HEK293T (cell line): Measurements from ENCODE around the gene FPR3.

Source experiments
- ELF4 ChIP-seq: fragments of 450-650 bp; IDR thresholded peaks from 2 replicates; pipeline ENCODE4 v1.6.1; 2017; ENCODE audit warnings: antibody characterized with exemption
- FOXA1 ChIP-seq: fragments of 450-650 bp; IDR thresholded peaks from 2 replicates; pipeline ENCODE4 v1.6.1; 2016; ENCODE audit warnings: mild to moderate bottlenecking

DNA sequence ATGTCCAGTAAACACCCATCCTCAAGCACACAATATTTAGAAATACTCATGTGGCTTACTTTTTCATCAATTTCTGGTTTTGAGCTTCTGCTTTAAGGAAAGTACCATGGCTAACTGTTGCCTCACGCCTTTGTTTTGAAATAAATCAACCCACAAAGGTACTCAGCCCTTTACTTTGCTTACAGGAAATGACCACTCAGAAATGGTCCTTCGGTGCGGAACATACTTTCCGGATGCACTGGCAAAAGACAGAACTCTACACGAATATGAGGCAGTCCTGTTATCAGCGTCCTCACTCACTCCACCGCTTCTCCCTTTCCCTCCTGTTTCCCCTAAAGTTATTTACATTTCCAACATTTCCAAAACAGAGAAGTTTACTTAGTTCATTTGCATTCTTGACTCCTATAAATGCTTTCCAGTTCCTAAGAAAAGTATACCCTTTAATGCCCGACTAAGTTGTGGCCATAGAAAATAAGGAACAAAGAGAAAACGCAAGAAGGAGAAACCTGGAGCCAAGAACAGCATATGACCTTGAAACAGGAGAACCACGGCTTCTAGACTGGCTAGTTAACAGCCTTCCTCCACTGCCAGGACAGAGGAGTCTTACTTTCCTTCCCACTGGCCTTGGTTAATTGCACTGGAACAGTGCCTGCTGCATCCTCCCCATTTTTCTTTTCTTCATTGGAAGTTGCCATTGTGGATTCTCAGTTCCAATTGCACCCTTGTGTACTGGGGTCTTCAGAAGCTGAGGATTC is 23.4 kb upstream of the FPR3 start:
- no peak for TF ChIP-seq FOXA1
- no peak for TF ChIP-seq ELF4
